DMS79 (cell line): Measurements from ENCODE around the gene ADD2.
"Not testable (repeated sequence)": the region's sequence is repeated elsewhere in the genome, so short reads cannot be mapped to it uniquely, and the experiment has no call there.

Source experiments
- DNase-seq: peaks from one replicate; lab custom pipeline; 2025; lab: John Stamatoyannopoulos, UW

Gene ADD2

GRCh38 chr2:70751881-70752280, 16.1 kb downstream of the ADD2 start:
- DNase-seq = no peak

- no peak for DNase-seq
Measured at GRCh38 chr2:70750320-70750719, 17.7 kb downstream of the ADD2 start.

GRCh38 chr2:70748002-70748784, 19.8 kb downstream of the ADD2 start:
- no peak for DNase-seq

- no peak for DNase-seq
Measured at GRCh38 chr2:70747284-70747683, 20.7 kb downstream of the ADD2 start.

GRCh38 chr2:70746094-70746974, 21.7 kb downstream of the ADD2 start:
- DNase-seq = peak; percentile 62

GRCh38 chr2:70745276-70745825, 22.6 kb downstream of the ADD2 start:
- DNase-seq = no peak

- DNase-seq = no peak
Measured at GRCh38 chr2:70744397-70744796, 23.6 kb downstream of the ADD2 start.

GRCh38 chr2:70743677-70744076, 24.3 kb downstream of the ADD2 start:
- DNase-seq = no peak

- no peak for DNase-seq
Measured at GRCh38 chr2:70743068-70743467, 24.9 kb downstream of the ADD2 start.

GRCh38 chr2:70739492-70739891, 28.5 kb downstream of the ADD2 start:
- DNase-seq = not testable (repeated sequence)

- no peak for DNase-seq
Measured at GRCh38 chr2:70738159-70738558, 29.8 kb downstream of the ADD2 start.

- DNase-seq = no peak
Measured at GRCh38 chr2:70735071-70735470, 32.9 kb downstream of the ADD2 start.

- no peak for DNase-seq
Measured at GRCh38 chr2:70733646-70734180, 34.3 kb downstream of the ADD2 start.

GRCh38 chr2:70732766-70733645, 35.0 kb downstream of the ADD2 start:
- DNase-seq = no peak

GRCh38 chr2:70730730-70731129, 37.3 kb downstream of the ADD2 start:
- DNase-seq = no peak

- no peak for DNase-seq
Measured at GRCh38 chr2:70729647-70730046, 38.4 kb downstream of the ADD2 start.

- DNase-seq = no peak
Measured at GRCh38 chr2:70728128-70728527, 39.9 kb downstream of the ADD2 start.

GRCh38 chr2:70726947-70727725, 40.9 kb downstream of the ADD2 start:
- DNase-seq = peak; percentile 41

GRCh38 chr2:70725505-70725904, 42.5 kb downstream of the ADD2 start:
- no peak for DNase-seq

- DNase-seq = no peak
Measured at GRCh38 chr2:70724366-70724765, 43.6 kb downstream of the ADD2 start.
